Effector CD4-positive, alpha-beta T cell (primary cell): ENCODE results near the gene NTM.
"Not testable (repeated sequence)": the region's sequence is repeated elsewhere in the genome, so short reads cannot be mapped to it uniquely, and the experiment has no call there.

ENCODE experiments used
- DNase-seq: peaks from one replicate; pipeline ENCODE4 v3.0.0-alpha.2; 2020

Gene NTM

DNA sequence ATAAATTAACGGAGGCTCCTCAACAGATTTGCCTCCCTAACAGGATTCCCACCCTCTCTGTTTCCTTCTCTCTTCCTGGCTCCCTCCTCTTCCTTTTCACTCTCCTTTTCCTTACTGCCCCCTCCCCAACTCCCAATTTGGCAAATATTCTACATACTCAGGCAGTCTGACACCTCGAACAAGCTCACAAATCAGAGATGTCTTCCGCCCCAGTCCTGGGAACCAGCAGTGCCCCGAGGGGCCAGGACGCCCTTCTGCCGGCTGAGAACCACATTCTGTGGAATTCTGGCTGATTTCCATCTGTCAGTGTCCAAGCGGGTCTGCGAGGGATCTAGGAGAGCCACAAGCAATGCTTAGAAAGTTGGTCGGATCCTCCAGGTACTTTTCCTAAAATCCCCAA, 94.0 kb downstream of the NTM start:
- no peak for DNase-seq

DNA sequence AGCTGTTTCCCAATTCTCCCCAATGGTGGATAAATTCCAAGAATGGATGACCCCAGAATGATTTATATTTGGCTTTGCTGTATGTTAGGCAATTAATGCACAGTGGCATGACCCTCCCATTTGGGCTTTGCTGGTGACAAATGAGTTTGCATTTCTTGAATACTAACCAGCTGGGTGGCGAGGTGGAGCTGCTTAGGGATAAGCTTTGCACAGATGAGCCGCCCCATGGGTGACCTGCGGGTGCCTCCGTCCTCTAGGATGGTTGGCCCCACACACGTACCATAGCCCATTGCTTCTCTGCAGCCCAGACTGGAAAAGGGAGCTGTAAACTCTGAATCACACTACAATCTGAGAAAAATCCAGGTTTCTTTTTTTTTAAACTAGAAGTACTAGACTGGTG, 94.6 kb downstream of the NTM start:
- no peak for DNase-seq

DNA sequence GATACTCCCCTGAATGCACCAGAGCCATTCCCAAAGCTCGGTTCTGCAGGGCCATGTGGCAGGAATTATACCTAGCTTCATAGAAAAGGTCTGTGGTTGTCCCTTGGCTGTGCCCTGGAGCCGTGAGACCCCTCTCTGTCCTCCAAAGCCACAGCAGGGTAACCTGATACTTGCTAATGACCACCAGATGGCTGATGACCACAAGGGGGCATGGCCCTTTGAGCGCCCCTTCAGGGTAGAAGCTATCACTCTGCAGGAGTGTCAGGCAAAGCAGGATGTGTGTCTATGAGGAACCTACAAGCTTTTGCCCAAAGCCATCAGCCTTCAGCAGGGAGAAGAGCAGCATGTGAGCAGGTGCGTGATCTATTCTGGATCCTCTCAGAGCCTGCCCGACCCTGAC, 95.3 kb downstream of the NTM start:
- DNase-seq = no peak

DNA sequence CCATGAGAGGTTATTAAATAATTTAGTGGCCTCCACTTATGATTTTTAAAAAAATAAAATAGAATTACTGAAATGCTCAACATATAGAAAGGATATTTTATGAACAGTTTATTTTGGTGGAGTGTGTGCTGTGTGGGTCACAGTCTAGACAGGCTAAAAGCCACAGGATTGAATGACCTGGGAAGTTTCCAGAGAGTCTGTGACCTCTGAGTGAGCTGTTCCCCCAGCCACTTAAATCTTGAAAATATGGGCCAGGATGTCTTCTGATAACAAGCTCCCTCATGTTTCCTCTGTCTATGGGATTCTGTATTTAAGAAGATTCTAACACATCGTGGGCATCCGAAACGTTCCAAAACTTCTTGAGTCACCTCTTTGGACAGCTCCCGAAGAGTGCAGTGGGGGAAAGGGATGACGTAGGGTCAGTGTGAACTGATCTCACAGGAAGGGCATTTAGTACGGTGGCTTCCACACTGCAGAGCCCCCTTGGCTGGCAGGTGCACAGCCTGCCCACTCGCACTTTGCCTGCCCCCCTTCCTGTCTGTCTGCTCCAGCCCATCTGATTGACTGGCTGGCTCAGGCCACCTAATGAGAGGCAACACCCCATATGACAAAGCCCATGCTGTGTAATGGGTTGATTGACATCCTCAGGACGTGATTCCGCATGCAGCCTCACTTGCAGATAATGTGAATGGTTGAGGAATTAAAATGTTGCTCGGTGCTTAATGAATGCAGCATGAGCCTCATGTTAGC, 97.4 kb downstream of the NTM start:
- no peak for DNase-seq

DNA sequence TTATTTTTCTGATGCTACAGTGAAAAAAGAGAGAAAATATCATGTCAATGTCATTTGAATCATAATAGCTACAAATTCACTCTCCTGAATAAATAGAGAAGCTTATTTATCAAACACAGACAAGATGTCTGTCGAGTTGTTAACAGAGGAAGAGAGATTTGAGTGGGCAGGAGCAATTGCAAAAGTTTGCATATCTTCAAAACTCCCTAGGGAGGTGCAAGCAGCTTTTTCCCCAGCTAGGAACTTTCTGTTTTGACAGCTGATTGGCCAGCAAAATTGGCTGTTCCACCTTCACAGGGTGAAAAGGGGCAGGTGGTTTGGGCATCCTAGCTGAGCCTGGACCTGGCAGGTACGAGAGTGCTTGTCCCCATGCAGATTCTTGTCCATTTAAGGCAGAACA, 98.2 kb downstream of the NTM start:
- DNase-seq = no peak

DNA sequence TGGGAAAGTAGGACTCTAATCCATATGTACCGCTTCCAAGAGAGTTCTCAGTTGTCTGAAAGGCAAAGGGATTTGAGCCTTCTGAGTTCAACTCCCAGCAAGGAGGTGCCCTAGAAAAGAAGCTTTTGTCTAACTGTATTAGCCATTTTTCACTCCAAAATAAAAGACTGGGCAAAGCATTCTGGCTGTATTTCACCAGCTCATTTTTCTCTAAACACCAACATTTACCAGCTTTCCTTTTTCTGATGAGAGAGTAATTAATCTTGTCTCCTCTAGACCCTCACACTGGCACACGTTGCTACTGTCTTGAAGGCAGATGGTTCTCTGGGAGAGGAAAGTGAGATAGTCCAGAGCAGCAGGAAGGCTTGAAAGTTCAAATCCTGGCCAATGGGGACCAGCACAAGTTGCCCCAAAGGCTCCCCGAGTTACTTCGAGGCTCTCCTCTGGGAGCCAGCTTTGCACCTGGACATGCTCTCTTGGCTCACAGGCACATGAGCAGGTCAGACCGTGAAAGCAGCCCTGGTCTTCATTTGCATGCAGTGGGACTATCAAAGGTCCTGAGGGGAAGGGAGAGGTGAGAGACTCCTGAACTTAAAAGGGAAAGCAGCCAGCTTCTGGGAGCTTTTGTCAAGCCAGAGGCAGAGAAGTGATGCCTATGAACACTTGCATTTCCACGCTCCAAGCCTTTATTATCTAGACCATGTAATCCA, 100.0 kb downstream of the NTM start:
- DNase-seq = no peak

DNA sequence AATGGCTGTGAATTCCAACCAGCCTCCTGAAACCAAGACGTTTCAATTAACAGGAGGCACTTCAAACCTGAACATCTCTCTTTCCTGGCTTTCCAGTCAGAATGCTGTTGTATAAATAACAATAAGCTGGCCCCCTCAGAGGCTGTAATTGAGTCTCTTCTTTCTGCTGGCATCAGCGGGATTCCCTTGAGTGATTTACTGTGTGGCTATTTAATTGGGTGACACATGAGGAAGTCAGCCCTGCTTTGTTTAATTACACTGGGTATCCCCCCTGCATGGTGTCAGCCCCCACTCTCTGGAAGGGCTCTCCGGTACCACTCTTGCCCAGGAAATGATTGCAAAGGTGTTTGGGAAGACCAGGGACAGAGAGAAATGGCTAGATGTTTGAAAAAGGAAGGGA, 101.6 kb downstream of the NTM start:
- DNase-seq = no peak

DNA sequence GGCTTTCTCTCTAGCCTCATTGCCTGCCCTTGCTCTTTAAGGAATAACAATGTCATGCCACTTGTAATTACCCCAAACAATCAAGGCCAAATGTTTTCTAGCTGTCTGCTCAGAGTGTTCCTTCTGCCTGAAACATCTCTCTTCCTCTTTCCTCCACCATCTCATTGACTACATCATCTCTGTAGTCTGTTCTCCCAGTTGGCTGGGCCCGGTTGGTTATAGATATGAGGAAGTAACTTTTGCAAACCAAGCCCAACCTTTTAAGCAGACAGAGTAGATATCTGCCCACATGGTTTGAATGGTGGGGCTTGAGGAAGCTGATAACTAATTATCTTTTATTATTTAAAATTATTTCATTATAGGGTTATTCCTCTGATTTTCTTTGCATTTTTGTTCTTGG, 104.5 kb downstream of the NTM start:
- DNase-seq = no peak

DNA sequence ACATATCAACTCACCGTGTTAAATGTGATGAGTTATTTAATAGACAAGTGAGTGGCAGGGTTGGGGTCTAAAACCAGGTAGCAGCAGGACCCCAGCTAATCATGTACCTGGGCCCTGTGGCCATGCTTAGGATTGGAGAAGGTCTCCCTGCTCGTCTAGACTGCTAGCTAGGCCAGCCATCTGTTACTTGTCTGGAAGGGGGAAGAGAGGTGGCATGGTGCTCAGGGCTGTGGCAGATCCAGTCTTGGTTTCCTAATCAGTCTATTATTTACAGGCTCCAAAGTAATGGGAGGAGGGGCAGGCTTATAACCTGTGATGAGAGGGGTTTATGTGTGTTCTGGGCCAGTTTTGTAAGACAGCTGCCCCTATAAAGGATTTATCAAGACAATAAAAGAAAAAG, 105.9 kb downstream of the NTM start:
- DNase-seq = no peak

DNA sequence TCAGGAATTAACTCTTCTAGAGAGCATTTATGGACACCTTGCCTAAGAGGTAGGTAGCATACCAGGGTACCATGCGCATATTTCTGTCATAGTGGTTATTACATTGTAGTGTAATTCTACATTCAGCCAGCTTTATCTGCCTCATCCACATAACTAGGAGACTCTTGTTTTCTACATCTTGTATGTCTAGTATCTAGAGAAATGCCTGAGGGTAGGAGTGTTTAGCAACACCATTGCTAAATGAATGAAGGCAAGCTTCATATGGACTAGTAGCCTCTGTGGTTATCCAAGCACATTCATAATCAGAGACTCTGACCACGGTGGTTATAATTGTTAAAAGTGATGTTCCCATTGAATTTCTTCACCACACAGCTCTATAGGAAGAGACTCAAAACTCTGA, 107.9 kb downstream of the NTM start:
- no peak for DNase-seq

DNA sequence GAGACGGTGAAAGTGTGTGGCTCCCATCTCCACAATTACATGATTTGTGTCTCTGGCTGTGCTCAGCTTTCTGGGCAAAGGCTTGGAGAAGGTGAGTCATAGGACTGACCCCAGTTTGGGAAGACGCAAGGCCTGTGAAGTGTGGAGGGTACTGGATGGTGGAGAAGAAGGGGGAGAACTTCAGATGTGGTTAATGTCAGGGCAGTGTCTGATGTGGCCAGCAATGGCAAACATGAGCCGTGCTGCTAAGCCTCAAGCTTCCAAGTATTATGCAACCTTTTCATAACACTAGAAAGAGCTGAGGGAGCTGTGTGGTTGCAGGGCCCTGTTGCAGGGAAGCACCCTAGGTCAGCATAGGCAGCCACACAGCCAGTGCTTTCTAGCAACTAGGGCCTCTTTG, 110.9 kb downstream of the NTM start:
- DNase-seq = no peak

DNA sequence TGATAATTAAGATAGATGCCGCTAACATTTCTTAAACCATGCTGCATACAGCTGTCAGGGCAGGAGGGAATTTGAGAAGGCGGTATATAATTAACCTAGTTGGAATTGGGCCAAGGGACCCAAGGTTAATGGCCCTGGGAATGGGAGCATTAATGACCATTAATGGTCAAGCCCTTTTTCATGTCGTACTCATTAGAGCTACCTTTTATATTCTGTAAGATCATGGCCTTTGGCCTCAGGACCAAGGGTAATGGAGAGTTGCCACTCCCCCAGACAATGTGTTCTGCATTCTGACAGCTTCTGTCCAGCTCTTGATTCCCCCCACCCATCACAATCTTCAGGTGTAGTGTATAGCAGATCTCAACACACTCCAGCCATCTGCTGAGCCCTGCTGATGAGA, 111.6 kb downstream of the NTM start:
- no peak for DNase-seq

DNA sequence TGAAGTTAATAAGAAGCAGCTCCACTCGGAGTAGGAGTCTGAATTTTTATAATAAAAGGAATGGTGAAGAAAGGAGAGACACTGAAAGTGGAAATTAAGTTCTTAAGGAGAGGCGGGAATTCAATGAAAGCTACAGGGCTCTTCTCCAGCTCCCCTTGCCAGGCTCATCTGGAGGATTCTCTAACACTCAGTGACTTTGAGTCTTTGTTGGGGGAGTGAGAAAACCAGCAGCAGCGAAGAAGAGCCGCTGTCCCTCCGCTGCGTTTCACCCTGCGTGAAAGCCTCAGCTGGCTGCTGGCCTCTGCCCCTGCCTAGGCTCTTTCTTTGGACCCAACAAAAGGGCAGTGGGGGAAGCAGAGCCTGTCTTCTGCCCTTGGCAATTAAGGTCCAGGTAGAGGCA, 113.0 kb downstream of the NTM start:
- DNase-seq = no peak

DNA sequence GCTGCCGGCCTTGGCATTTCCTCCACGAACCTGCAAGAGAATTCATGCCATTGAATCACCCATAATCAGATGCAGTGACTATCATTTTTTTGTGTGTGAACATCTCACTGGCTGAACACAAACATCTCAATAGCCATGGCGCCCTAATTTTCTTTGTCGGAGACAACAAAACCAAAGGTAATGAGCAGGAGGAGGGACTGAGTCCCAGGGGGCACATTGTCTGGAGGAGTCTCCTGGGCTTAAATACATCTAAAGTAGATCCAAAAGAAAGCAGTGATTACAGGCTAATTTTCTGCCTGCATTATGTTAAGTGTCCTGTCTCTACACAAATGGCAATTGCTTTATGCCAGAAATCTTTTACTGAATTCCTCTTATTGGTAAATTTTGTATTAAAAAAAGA, 113.5 kb downstream of the NTM start:
- no peak for DNase-seq

DNA sequence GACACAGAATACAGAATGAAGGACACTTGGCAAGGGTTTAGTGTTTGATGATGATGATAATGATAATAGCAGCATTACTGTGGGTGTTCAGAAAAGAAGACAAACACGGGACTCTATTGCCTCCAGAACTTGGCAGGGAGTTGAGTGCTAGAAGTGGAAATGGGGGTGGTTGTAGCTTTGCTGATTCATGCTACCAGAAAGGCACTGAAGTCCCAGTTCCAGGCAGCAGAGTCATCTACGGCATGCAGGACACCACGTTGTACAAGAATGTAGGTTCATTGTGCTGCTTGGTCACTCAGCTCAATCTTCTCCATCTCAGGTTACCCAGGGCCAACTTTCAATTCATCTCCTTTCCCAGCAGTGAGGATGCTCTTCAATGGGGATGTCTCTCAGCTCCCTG, 115.7 kb downstream of the NTM start:
- no peak for DNase-seq

DNA sequence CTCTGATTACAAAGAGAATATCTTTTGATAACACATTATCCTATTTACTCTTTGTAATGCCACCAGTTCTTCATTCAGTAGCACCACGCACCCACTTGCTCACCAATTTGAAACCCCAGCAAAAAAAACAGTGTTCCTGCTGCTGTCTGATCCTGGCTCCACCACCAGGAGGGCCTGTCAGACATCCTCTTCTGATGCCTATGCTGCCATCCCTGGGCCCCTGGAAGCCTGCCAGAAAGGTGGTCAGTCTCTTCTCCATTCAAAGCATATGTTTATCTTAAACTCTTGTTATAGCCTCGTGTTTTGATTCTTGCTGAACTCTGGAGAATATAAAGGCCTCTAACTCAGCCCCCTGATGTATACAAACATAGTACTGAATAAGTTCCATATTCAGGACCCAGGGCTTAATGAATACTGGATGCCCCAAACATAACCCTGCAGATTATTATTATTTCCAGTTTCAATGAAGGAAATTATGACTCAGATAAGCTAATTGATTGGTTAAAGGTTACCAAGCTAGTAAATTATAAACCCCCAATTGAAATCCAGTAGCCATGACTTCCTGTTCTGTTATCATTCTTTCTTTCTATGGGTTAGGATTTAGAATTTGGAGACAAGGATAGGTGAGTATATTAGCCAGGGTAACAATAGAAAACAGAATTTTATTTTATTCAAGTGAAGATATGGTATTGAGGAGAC, 116.7 kb downstream of the NTM start:
- no peak for DNase-seq

DNA sequence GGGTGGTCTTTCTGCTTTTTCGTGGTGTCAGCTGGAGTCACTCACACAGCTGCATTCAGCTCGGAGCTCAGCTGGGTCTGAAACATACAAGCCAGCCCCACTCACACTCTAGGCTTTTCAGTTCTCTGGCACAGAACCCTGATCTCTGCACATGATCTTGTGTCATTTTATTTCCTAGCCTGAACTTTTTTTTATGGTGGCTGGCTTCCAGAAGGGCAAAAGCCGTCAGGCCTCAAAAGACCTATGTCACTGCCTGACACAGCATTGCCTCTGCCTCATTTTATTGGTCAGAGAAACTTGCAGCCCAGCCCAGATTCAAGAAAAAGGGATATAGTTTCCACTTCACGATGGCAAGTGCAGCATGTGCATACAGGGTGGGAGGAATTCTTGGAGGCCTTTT, 117.8 kb downstream of the NTM start:
- no peak for DNase-seq

DNA sequence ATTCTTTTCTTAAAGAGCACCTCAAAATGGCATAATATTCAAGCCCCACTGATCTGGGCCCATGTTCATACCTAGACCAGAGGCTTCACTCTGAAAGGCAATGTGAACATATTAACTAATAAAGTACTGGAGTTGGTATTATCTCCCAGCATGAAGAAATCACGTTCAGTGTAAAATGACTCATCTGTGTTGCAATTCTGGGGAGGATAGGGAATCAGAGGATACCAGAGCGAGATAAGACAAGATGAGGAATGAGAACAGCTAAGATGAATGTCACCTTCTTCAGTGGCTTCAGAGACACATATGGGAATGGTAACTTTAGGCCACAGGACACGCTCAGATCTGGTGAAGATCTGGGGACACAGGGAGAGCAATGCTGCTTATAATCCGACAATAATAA, 121.1 kb downstream of the NTM start:
- no peak for DNase-seq

DNA sequence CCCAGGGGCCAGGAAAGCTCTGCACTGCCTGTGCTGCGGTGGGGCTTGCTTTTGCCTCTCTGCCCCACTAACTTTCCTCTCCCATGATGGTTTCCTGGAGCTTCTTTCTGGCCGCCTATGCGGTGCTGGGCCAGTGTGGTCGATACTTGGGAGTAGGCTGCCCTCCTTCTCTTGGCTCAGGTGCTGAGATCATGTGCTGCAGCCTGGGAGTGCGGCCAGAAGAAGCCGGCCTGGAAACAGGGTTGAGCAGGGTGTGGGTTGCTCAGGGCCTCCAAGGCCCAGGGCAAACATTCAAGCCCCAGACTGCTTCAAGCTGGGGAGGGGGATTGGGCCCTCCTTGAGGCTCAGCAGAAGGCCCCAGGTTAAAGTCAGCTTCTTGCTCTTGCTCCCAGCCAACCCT, 125.0 kb downstream of the NTM start:
- DNase-seq = no peak

DNA sequence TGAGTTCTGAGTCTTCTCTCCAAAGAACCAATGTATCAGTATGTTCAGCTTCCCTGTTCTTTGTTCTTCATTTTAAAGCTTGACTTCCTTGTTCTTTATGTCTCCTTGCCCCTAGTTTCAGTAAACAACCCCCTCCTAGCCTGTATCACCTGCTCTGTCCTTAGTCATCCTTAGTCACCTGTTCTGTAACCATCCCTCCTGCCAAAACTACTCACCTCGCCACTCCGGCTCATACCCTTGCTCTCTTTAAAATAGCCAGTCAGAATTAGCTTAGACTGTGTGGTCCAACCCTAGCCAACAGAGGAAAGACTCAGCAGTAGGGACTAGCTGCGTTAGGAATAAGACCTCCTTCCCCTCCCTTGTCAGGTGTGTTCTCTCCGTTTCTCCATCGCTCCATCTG, 127.3 kb downstream of the NTM start:
- not testable (repeated sequence) for DNase-seq

DNA sequence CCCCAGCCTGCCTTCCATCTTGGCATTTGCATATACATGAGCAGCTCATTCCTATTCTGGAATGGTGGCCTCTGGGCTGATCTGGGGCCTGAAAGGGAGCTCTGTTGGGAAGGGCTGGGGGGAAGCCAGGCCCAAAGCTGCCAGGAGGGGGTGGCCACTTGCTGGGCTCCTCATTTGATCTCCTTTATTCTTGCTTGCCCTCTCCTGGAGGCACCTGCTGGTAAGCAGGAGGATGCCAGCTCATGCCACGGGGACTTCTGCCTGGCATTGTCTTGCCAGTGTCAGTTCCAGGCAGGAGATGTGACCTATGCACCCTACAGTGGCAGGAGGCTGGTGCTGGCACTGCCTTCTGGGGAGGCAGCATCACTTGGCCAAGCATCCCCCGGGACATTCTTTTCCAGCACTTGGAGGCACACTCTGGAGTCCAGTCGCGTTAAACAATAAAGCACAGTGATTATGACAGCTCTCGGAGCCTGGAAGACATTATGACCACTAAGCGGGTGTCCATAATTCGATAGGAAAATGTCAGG, 128.3 kb downstream of the NTM start:
- no peak for DNase-seq

DNA sequence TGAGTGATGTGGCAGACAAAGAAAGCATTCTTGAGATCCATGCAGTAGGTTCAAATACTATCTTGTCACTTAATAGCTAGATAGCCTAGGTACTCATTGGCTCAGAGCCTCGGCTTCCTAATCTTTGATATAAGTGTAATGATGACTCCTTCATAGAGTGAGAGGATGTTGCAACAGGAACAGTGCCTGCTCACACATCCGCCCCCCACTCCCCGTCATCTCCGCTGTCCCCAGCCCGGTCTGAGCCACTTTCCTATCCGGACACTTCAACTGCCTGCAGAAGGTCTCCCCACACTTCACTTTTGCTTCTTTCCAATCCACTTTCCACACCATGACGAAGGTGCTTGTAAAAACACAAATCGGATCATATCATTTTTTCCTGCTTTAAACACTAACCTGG, 128.8 kb downstream of the NTM start:
- DNase-seq = no peak

DNA sequence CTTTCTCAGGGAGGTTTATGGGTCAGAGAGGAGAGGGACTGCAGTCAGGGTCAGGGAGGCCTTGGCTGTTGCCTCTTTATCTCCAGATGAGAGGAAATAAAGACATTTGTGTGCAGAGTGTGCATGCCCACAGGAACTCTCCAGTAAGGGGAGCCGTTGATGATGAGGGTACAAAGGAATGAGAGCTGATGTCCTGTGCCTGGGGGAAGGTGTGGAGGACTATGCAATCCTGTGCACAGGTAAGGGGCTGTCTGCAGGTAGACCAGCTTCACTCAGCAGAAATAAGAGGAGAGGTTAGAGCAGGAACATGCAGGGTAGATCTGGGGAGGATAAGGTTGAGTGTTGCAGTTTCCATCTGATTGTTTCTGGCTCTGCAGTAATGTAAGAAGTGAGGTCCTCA, 132.6 kb downstream of the NTM start:
- DNase-seq = no peak
